ENCODE data around the gene DUSP22. TPM values are rescaled to one million over a fixed set of nuclear protein-coding genes. Genes with fewer than 3 reads are reported as not detected.

Gene DUSP22
- total and polyA plus RNA-seq, 4 donors = 9.5 to 31.0 (median 20.1) TPM

DNA sequence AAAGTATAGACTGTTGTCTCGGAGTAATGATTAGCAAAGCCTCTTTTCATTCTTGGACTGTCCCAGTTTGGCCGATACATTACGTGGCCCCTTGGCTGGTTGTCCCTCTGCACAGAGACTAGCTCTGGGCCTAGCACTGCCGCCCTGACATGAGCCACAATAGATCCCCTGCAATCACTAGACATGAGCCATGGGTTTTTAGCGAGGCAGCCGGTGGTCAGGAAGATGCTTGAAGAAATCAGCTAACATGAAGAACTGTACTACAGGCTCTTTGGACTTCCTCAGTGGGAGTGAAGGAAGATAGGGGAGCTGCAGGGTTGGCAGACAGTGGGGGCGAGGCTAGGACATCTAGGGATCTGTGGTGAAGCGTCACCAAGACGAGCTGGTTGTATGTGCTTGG is 11.0 kb downstream of the DUSP22 start:
- no peaks in the 10 kb centered on the region for H3K27me3 ChIP-seq (ENCODE audit: control insufficient read depth in 4 of 4, insufficient read depth in 4 of 4, low read length in 3 of 4)
- H3K27ac ChIP-seq (ENCODE audit: low read depth in 1 of 2, low read length in 2 of 2) = no peak overlapping the region
- H3K4me1 ChIP-seq (ENCODE audit: control insufficient read depth in 4 of 4, insufficient read depth in 4 of 4, low read length in 3 of 4) = no peaks in the 10 kb centered on the region
- WGBS = 88% methylated on average over 9 of the region's 9 CpGs
- H3K9ac ChIP-seq (ENCODE audit: low read depth in 1 of 2, low read length in 2 of 2) = no peak overlapping the region
- no peak for TF ChIP-seq GABPA (IDR thresholded peaks at IDR 0.05 in 1 of 2, conservative IDR thresholded peaks at IDR 0.05 in 1 of 2)
- TF ChIP-seq, protein P1, sequence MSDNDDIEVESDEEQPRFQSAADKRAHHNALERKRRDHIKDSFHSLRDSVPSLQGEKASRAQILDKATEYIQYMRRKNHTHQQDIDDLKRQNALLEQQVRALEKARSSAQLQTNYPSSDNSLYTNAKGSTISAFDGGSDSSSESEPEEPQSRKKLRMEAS (IDR thresholded peaks at IDR 0.05) = no peak
- no peak for TF ChIP-seq EGR1 (IDR thresholded peaks at IDR 0.05; ENCODE audit: low read depth in 2 of 2)
- no peak for TF ChIP-seq FOXA2 (IDR thresholded peaks at IDR 0.05)
- TF ChIP-seq FOXA1 (IDR thresholded peaks at IDR 0.05) = no peak
- TF ChIP-seq HNF4G (IDR thresholded peaks at IDR 0.05) = no peak
- TF ChIP-seq, protein P2, sequence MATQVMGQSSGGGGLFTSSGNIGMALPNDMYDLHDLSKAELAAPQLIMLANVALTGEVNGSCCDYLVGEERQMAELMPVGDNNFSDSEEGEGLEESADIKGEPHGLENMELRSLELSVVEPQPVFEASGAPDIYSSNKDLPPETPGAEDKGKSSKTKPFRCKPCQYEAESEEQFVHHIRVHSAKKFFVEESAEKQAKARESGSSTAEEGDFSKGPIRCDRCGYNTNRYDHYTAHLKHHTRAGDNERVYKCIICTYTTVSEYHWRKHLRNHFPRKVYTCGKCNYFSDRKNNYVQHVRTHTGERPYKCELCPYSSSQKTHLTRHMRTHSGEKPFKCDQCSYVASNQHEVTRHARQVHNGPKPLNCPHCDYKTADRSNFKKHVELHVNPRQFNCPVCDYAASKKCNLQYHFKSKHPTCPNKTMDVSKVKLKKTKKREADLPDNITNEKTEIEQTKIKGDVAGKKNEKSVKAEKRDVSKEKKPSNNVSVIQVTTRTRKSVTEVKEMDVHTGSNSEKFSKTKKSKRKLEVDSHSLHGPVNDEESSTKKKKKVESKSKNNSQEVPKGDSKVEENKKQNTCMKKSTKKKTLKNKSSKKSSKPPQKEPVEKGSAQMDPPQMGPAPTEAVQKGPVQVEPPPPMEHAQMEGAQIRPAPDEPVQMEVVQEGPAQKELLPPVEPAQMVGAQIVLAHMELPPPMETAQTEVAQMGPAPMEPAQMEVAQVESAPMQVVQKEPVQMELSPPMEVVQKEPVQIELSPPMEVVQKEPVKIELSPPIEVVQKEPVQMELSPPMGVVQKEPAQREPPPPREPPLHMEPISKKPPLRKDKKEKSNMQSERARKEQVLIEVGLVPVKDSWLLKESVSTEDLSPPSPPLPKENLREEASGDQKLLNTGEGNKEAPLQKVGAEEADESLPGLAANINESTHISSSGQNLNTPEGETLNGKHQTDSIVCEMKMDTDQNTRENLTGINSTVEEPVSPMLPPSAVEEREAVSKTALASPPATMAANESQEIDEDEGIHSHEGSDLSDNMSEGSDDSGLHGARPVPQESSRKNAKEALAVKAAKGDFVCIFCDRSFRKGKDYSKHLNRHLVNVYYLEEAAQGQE (IDR thresholded peaks at IDR 0.05) = no peak
- TF ChIP-seq HNF4A (conservative IDR thresholded peaks at IDR 0.05) = no peak
- TF ChIP-seq SP1 (IDR thresholded peaks at IDR 0.05) = no peak
- TF ChIP-seq YY1 (IDR thresholded peaks at IDR 0.05) = no peak
- no peak for TF ChIP-seq RAD21 (IDR thresholded peaks at IDR 0.05)
- TF ChIP-seq JUND (IDR thresholded peaks at IDR 0.05) = no peak
- TF ChIP-seq, protein P3, sequence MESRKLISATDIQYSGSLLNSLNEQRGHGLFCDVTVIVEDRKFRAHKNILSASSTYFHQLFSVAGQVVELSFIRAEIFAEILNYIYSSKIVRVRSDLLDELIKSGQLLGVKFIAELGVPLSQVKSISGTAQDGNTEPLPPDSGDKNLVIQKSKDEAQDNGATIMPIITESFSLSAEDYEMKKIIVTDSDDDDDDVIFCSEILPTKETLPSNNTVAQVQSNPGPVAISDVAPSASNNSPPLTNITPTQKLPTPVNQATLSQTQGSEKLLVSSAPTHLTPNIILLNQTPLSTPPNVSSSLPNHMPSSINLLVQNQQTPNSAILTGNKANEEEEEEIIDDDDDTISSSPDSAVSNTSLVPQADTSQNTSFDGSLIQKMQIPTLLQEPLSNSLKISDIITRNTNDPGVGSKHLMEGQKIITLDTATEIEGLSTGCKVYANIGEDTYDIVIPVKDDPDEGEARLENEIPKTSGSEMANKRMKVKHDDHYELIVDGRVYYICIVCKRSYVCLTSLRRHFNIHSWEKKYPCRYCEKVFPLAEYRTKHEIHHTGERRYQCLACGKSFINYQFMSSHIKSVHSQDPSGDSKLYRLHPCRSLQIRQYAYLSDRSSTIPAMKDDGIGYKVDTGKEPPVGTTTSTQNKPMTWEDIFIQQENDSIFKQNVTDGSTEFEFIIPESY (IDR thresholded peaks at IDR 0.05) = no peak
- no peak for TF ChIP-seq TAF1 (conservative IDR thresholded peaks at IDR 0.05)
- no peak for TF ChIP-seq NR2F2 (IDR thresholded peaks at IDR 0.05)
- TF ChIP-seq, protein P4, sequence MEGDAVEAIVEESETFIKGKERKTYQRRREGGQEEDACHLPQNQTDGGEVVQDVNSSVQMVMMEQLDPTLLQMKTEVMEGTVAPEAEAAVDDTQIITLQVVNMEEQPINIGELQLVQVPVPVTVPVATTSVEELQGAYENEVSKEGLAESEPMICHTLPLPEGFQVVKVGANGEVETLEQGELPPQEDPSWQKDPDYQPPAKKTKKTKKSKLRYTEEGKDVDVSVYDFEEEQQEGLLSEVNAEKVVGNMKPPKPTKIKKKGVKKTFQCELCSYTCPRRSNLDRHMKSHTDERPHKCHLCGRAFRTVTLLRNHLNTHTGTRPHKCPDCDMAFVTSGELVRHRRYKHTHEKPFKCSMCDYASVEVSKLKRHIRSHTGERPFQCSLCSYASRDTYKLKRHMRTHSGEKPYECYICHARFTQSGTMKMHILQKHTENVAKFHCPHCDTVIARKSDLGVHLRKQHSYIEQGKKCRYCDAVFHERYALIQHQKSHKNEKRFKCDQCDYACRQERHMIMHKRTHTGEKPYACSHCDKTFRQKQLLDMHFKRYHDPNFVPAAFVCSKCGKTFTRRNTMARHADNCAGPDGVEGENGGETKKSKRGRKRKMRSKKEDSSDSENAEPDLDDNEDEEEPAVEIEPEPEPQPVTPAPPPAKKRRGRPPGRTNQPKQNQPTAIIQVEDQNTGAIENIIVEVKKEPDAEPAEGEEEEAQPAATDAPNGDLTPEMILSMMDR (IDR thresholded peaks at IDR 0.05; ENCODE audit: low read depth, low read length, missing input control) = no peak
- no peak for TF ChIP-seq RXRA (IDR thresholded peaks at IDR 0.05)
- TF ChIP-seq, protein P5, sequence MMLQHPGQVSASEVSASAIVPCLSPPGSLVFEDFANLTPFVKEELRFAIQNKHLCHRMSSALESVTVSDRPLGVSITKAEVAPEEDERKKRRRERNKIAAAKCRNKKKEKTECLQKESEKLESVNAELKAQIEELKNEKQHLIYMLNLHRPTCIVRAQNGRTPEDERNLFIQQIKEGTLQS (IDR thresholded peaks at IDR 0.05) = no peak
- H3K9me3 ChIP-seq (ENCODE audit: control insufficient read depth in 4 of 4, low read length in 3 of 4) = no peaks in the 10 kb centered on the region
- peaks cover 0 to 4% (median 0%) of the 10 kb centered on the region in 4 donors for H3K36me3 ChIP-seq (ENCODE audit: control insufficient read depth in 4 of 4, insufficient read depth in 3 of 4, low read depth in 1 of 4, low read length in 3 of 4)
- DNase-seq (ENCODE audit: low spot score) = no peak
- no peak overlapping the region for H3K4me3 ChIP-seq (ENCODE audit: low read depth in 1 of 3, low read length in 3 of 3)
